Fibroblast of pulmonary artery (primary cell): ENCODE measurements around the gene ECE2.
A peak's percentile ranks its signal among the peaks of the same experiment; 100 is the strongest.

Experiments used
- DNase-seq: peaks from one replicate; pipeline ENCODE4 v3.0.0-alpha.2; 2010; ENCODE audit warnings: low read depth
- H3K4me3 ChIP-seq: replicated peaks from 2 replicates; pipeline ENCODE4 v1.5.1; 2011; ENCODE audit warnings: low read depth, mild to moderate bottlenecking, control low read depth, low read length, moderate library complexity
- TF ChIP-seq, protein P1 (sequence below): IDR thresholded peaks from 2 replicates; pipeline ENCODE4 v1.5.1; 2011; ENCODE audit warnings: mild to moderate bottlenecking, control low read depth, low read length, inconsistent platforms; ENCODE audit errors: missing control alignments

The ECE2 gene

DNA sequence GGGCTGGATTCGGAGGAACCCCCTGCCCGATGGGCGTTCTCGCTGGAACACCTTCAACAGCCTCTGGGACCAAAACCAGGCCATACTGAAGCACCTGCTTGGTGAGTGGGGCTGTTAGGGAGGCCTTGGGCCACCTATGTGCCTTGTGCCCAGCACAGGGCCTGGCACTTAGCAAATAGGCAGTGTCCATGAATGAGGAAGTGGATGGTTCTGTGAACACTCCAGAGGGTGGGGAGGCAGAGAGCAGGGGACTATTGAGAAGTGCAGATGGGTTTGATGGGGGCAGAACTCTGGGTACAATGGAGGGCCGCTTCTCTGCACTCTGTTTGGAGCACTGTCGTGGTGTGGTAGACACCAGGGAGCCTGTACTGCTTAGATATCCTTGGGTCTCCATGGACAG lies 1.5 kb downstream of the ECE2 start:
- DNase-seq, result no peak
- TF ChIP-seq, protein P1, sequence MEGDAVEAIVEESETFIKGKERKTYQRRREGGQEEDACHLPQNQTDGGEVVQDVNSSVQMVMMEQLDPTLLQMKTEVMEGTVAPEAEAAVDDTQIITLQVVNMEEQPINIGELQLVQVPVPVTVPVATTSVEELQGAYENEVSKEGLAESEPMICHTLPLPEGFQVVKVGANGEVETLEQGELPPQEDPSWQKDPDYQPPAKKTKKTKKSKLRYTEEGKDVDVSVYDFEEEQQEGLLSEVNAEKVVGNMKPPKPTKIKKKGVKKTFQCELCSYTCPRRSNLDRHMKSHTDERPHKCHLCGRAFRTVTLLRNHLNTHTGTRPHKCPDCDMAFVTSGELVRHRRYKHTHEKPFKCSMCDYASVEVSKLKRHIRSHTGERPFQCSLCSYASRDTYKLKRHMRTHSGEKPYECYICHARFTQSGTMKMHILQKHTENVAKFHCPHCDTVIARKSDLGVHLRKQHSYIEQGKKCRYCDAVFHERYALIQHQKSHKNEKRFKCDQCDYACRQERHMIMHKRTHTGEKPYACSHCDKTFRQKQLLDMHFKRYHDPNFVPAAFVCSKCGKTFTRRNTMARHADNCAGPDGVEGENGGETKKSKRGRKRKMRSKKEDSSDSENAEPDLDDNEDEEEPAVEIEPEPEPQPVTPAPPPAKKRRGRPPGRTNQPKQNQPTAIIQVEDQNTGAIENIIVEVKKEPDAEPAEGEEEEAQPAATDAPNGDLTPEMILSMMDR, result no peak
- no peak overlapping the region for H3K4me3 ChIP-seq

DNA sequence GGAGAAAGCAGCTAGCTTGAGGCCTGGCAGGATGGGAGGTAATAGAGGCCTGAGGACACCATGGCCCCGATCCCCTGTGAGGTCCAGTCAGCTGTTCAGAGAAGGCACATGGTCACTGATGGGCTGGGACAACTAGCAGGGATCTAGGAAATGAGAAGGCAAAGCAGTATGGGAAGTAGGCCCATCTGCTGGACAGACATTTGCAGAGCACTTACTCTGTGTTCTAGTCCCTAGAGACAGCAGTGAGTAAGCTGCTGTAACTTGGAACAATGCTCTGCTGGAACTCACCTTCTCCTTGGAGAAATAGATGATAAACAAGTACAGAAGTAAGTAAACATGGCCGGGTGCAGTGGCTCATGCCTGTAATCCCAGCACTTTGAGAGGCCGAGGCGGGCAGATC lies 7.1 kb downstream of the ECE2 start:
- DNase-seq, result no peak

DNA sequence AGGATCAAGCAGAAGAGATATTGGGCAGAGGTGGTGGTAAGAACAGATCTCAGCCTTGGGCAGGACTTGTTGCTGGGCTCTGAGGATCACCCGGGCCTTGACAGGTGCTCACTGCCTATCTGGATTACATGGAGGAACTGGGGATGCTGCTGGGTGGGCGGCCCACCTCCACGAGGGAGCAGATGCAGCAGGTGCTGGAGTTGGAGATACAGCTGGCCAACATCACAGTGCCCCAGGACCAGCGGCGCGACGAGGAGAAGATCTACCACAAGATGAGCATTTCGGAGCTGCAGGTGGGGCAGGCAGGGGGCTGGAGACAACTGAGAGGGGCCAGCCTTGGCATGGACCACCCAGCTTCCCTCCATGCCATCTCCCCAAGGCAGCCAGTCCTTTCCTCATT lies 7.9 kb downstream of the ECE2 start:
- TF ChIP-seq, protein P1, result no peak
- no peak for DNase-seq
- no peak overlapping the region for H3K4me3 ChIP-seq

More for the DNA sequence above, 7.1 kb downstream of the ECE2 start:
- no peak overlapping the region for H3K4me3 ChIP-seq
- TF ChIP-seq, protein P1, result no peak

DNA sequence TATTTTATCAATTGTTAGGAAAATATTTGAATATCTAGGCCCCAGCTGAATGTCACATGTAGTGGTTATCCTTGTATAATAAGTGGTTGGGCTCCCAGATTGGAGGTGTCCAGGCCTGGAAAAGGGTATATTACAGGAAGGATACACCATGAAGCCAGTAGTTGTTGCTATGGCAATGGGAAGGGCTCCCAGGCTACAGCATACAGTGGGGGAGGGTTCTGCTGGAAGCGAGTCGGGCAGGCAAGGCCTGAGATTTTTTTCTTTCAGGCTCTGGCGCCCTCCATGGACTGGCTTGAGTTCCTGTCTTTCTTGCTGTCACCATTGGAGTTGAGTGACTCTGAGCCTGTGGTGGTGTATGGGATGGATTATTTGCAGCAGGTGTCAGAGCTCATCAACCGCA lies 8.9 kb downstream of the ECE2 start:
- TF ChIP-seq, protein P1, result peak; percentile 61
- peak; percentile 85 for DNase-seq
- H3K4me3 ChIP-seq, result no peak overlapping the region

DNA sequence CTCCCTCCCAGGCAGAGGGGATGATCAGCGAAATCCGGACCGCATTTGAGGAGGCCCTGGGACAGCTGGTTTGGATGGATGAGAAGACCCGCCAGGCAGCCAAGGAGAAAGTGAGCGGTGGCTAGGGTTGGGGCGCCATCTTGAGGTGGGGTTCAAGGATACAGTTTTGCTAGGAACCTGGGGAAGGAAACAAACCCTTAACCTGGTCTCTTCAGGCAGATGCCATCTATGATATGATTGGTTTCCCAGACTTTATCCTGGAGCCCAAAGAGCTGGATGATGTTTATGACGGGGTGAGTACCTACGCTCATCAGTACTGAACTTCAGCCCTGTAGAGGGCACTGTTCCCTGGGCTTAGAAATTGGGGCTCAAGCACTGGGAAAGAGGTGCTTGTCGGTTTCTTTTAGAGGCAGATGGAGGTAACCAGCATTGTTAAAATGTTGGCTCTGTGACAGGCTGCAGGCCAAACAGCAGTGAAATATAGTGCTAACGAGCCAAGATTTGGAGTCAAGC lies 13.7 kb downstream of the ECE2 start:
- peak; percentile 63 for DNase-seq
- TF ChIP-seq, protein P1, result peak; percentile 69
- H3K4me3 ChIP-seq, result no peak overlapping the region

DNA sequence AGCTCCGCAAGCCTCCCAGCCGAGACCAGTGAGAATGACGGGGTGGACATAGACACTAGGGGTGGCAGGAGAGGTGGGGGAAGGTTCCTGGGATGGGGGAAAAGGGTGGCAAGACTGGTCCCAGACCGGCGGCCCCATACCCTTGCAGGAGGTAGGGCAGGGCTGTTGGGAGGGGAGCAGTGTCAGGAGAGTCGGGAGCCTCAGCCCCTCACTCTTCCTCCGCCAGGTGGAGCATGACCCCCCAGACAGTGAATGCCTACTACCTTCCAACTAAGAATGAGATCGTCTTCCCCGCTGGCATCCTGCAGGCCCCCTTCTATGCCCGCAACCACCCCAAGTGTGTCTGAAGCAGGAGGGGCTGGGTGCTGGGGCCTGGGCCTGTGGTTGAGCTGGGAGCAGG lies 14.5 kb downstream of the ECE2 start:
- TF ChIP-seq, protein P1, result no peak
- H3K4me3 ChIP-seq, result no peak overlapping the region
- no peak for DNase-seq

DNA sequence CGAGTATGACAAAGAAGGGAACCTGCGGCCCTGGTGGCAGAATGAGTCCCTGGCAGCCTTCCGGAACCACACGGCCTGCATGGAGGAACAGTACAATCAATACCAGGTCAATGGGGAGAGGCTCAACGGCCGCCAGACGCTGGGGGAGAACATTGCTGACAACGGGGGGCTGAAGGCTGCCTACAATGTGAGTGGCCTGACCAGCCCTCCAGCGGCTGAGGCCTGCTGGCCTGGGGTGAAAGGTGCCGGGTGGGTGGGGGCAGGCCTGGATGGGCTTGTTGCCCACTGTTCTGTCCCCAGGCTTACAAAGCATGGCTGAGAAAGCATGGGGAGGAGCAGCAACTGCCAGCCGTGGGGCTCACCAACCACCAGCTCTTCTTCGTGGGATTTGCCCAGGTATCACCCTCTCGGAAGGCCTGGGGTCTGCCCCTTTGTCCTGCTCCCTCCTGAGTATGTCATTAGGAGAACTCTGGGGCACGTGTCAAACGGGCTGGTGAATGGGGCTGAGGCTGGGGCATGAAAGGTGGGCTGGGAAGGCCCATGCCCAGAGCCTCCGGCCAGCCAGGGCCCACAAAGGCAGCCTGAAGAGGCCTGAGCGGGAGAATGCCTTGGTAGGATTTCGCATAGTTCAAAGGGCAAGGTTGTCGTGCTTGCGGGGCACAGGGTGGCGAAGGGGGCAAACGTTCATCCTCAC lies 15.4 kb downstream of the ECE2 start:
- no peak for DNase-seq

More for the DNA sequence above, 15.4 kb downstream of the ECE2 start:
- no peak overlapping the region for H3K4me3 ChIP-seq
- TF ChIP-seq, protein P1, result no peak
